Gastroesophageal sphincter (tissue), 4 donors: ENCODE measurements around the gene PDZD7. TPM values are rescaled to one million over a fixed set of nuclear protein-coding genes. Genes with fewer than 3 reads are reported as not detected.

Source experiments
- ATAC-seq: fragments of 150-250 bp; one replicate; pipeline ENCODE4 v1.9.1; 2016; ENCODE audit warnings: mild to moderate bottlenecking, moderate library complexity
- H3K27ac ChIP-seq, 4 donors: fragments of 200-600 bp; sonication (generic) in 3 of 4; 1 replicate in 3 of 4; 2 replicates in 1 of 4; pipeline ENCODE4 v1.5.1; 2016 to 2019
- H3K27me3 ChIP-seq: fragments of 200-600 bp; sonication (generic); one replicate; pipeline ENCODE4 v1.5.1; 2019
- H3K36me3 ChIP-seq, 2 donors: fragments of 200-600 bp; sonication (generic); one replicate each; pipeline ENCODE4 v1.5.1; 2019; ENCODE audit warnings: control low read depth in 1 of 2
- H3K4me1 ChIP-seq, 3 donors: fragments of 200-600 bp; sonication (generic); 1 replicate in 2 of 3; 2 replicates in 1 of 3; pipeline ENCODE4 v1.5.1; 2016 to 2019; ENCODE audit warnings: control low read depth in 2 of 3
- H3K4me3 ChIP-seq, 2 donors: fragments of 200-600 bp; sonication (generic); one replicate each; pipeline ENCODE4 v1.5.1; 2019; ENCODE audit warnings: mild to moderate bottlenecking in 1 of 2, moderate library complexity in 1 of 2
- H3K9me3 ChIP-seq, 3 donors: fragments of 200-600 bp; sonication (generic); one replicate each; pipeline ENCODE4 v1.5.1; 2017 to 2019; ENCODE audit warnings: control low read depth in 2 of 3
- EP300 ChIP-seq: sonication (generic); formaldehyde crosslinking; IDR thresholded peaks from one replicate; pipeline ENCODE4 v1.6.1; 2017; ENCODE audit warnings: antibody characterized with exemption, mild to moderate bottlenecking
- POLR2A ChIP-seq, 2 donors: fragments of 450-650 bp; IDR thresholded peaks; one replicate each; pipeline ENCODE4 v1.6.1; 2017; ENCODE audit warnings: antibody characterized with exemption in 2 of 2, mild to moderate bottlenecking in 2 of 2, moderate library complexity in 1 of 2
- POLR2AphosphoS5 ChIP-seq: sonication (generic); formaldehyde crosslinking; IDR thresholded peaks from one replicate; pipeline ENCODE4 v1.6.1; 2017; ENCODE audit warnings: antibody characterized with exemption
- WGBS, 2 donors: methylation state at CpG; one replicate each; pipeline ENCODE4 v1.1.5; 2018; ENCODE audit warnings: low coverage in 1 of 2; 5-methylcytosine and 5-hydroxymethylcytosine counted together
- total RNA-seq, 4 donors: library from RNA; depleted of rRNA; stranded (reverse); fragments of >200 nt; gene quantifications; one replicate each; pipeline ENCODE4 v1.1.0, GENCODE V29; 2016
- TF ChIP-seq, protein P1 (sequence below), 4 experiments: fragments of 200-600 bp in 2 of 4; fragments of 450-650 bp in 2 of 4; sonication (generic) in 1 of 4; IDR thresholded peaks; one replicate each; pipeline ENCODE4 v1.5.1; 2017 to 2019; ENCODE audit warnings: antibody characterized with exemption in 4 of 4, mild to moderate bottlenecking in 2 of 4, moderate library complexity in 2 of 4

PDZD7 gene
- total RNA-seq, 4 donors from 2014 or later, result 0.31 to 0.54 (median 0.39) TPM; not detected in 1

DNA sequence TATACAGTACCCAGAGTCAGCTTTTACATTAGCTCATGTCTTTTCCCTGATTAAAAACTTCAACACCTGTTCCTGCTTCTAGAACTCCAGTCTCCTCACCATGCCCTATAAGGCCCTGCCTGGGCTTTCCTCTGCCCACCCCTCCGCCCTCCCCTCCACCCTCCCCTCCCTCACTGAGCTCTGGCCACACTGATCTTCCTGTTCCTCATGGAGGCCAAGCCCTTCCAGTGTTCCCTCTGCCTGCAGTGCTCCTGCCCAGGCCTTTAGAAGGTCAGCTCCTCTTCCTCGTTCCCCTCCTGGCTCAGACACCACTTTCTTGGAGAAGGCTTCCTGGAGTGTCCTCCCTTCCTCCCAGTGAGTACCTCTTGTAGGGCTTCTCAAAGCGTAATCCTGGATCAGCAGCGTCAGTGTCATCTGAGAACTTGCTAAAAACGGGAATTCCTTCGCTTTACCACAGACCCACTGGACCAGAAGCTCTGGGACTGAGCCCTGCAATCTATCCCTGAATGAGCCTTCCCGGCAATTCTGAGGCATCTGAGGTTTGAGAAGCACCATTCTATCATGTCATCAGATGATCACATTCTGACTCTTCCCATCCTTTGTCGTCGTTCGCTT lies 3.7 kb downstream of the PDZD7 start:
- 74 to 95% methylated on average over 6 to 9 of the region's 10 CpGs for WGBS, 2 donors
- TF ChIP-seq POLR2A (IDR thresholded peaks at IDR 0.05), result no peak
- TF ChIP-seq EP300, result no peak
- TF ChIP-seq POLR2AphosphoS5, result no peak
- TF ChIP-seq, protein P1, sequence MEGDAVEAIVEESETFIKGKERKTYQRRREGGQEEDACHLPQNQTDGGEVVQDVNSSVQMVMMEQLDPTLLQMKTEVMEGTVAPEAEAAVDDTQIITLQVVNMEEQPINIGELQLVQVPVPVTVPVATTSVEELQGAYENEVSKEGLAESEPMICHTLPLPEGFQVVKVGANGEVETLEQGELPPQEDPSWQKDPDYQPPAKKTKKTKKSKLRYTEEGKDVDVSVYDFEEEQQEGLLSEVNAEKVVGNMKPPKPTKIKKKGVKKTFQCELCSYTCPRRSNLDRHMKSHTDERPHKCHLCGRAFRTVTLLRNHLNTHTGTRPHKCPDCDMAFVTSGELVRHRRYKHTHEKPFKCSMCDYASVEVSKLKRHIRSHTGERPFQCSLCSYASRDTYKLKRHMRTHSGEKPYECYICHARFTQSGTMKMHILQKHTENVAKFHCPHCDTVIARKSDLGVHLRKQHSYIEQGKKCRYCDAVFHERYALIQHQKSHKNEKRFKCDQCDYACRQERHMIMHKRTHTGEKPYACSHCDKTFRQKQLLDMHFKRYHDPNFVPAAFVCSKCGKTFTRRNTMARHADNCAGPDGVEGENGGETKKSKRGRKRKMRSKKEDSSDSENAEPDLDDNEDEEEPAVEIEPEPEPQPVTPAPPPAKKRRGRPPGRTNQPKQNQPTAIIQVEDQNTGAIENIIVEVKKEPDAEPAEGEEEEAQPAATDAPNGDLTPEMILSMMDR (IDR thresholded peaks at IDR 0.05), result no peak

GRCh38 chr10:101022967-101023705 lies 7.8 kb downstream of the PDZD7 start:
- no peak overlapping the region for H3K27ac ChIP-seq
- no peaks in the 10 kb centered on the region for H3K9me3 ChIP-seq
- no peak for ATAC-seq
- peaks cover 29% of the 10 kb centered on the region for H3K27me3 ChIP-seq
- peaks cover 0 to 12% (median 0%) of the 10 kb centered on the region in 3 donors for H3K4me1 ChIP-seq
- TF ChIP-seq EP300, result no peak
- TF ChIP-seq POLR2AphosphoS5, result no peak
- TF ChIP-seq, protein P1 (IDR thresholded peaks at IDR 0.05), result no peak
- no peak for TF ChIP-seq POLR2A (IDR thresholded peaks at IDR 0.05)
- no peaks in the 10 kb centered on the region for H3K36me3 ChIP-seq
- 94% methylated on average over 7 of the region's 15 CpGs; no CpG with 5 or more reads in 1 of the 2 donors for WGBS, 2 donors
- no peak overlapping the region for H3K4me3 ChIP-seq

More for the DNA sequence above, 3.7 kb downstream of the PDZD7 start:
- H3K9me3 ChIP-seq, result no peaks in the 10 kb centered on the region
- ATAC-seq, result no peak
- no peak overlapping the region for H3K27ac ChIP-seq
- no peak overlapping the region for H3K4me3 ChIP-seq
- H3K36me3 ChIP-seq, result no peaks in the 10 kb centered on the region
- peaks cover 0 to 10% (median 5%) of the 10 kb centered on the region in 3 donors for H3K4me1 ChIP-seq
- no peaks in the 10 kb centered on the region for H3K27me3 ChIP-seq

DNA sequence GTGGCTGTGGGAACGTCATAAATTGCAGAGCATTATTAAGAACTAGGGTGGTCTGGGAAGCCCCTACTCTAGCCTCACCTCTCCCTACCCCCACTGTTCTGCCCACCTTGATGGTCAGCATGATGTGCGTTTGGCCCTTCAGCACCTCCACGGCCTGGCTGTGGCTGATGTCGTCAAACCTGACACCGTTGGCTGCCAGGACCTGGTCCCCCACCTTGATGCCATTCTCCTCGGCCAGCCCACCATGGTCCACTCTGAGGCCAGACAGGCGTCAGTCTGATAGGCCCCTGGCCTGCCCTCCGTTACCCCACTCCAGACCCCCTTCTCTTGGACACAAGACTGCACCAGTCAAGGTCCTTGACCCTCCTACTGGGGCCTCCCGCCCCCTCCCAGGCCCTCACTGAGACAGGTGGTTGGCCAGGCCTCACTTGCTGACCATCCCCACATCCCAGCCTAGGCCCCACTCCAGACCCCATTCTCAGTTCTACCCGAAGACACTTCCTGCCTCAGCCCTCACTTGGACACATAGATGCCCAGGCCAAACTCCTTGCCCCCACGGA lies 9.2 kb downstream of the PDZD7 start:
- no peaks in the 10 kb centered on the region for H3K36me3 ChIP-seq
- WGBS, 2 donors, result 82 to 84% methylated on average over 3 to 8 of the region's 11 CpGs
- H3K27me3 ChIP-seq, result peaks cover 39% of the 10 kb centered on the region
- TF ChIP-seq POLR2AphosphoS5 (no peak), POLR2A (IDR thresholded peaks at IDR 0.05) (no peak), EP300 (no peak)
- TF ChIP-seq, protein P1 (IDR thresholded peaks at IDR 0.05), result no peak
- no peaks in the 10 kb centered on the region for H3K9me3 ChIP-seq
- ATAC-seq, result no peak
- no peak overlapping the region for H3K27ac ChIP-seq
- H3K4me1 ChIP-seq, result peaks cover 0 to 14% (median 0%) of the 10 kb centered on the region in 3 donors
- H3K4me3 ChIP-seq, result no peak overlapping the region

DNA sequence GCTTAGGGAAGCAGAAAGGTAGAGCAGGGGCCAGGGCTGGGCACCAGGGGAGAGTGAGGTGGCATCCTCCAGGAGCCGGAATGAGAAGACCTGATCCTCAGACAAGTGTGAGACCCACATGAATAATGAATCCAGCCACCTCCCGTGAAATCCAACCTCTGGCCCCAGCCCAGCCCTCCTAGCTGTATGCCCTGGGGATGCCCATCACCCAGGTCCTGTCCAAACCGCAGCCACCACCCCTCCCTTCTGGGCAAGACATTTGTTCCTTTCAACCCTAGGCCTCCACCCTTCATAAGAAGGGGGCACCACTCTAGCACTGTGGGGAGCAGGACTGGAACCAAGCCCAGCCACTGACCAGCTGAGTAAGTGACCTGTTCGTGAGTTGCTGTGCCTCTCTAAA lies 9.7 kb downstream of the PDZD7 start:
- 86% methylated on average over 1 of the region's 4 CpGs; no CpG with 5 or more reads in 1 of the 2 donors for WGBS, 2 donors
- Histone ChIP-seq H3K27ac (no peak overlapping the region), H3K27me3 (peaks cover 44% of the 10 kb centered on the region), H3K36me3 (no peaks in the 10 kb centered on the region), H3K9me3 (no peaks in the 10 kb centered on the region), H3K4me1 (peaks cover 0 to 14% (median 0%) of the 10 kb centered on the region in 3 donors), H3K4me3 (no peak overlapping the region)
- ATAC-seq, result no peak
- TF ChIP-seq POLR2AphosphoS5 (no peak), EP300 (no peak)
- TF ChIP-seq, protein P1 (IDR thresholded peaks at IDR 0.05), result no peak
